K562 (cell line): Measurements from ENCODE around the gene STXBP6. TPM values are rescaled to one million over a fixed set of nuclear protein-coding genes. Genes with fewer than 3 reads are reported as not detected.

Source experiments
- ATAC-seq: fragments of 200-7000 bp; cut with Tn5 transposase; 3 replicates; pipeline ENCODE4 v1.9.1; 2020; ENCODE audit warnings: moderate library complexity
- BruUV-seq: library from RNA; stranded (reverse); fragments of 400-500 nt; replicated peaks from 2 replicates; lab custom pipeline; 2021; lab: Mats Ljungman, UMichigan
- CTCF ChIA-PET: fragments of 300-600 bp; formaldehyde crosslinking; extraction: SDS; loops from one replicate; lab custom pipeline; 2021; ENCODE audit warnings: low intra/inter-chr PET ratio; lab: Yijun Ruan, JAX
- POLR2A ChIA-PET: fragments of 300-600, 350-650 bp; sonication (Branson Sonifier 250); formaldehyde crosslinking; extraction: SDS; loops from one replicate; lab custom pipeline; 2021; ENCODE audit warnings: antibody characterized with exemption, inconsistent platforms; lab: Yijun Ruan, JAX
- DNase-seq, 4 experiments: peaks; one replicate each; pipeline versions ENCODE4 v3.0.0 to v3.0.0-alpha.2; 2011 to 2018; ENCODE audit warnings: low spot score in 3 of 4, mixed read lengths in 3 of 4; ENCODE audit errors: extremely low read depth in 1 of 4
- FAIRE-seq: peaks from 2 replicates; lab custom pipeline; 2011; peaks lifted over from hg19 to GRCh38; lab: Jason Lieb, UNC
- H2AFZ ChIP-seq: 2 replicates; pipeline ENCODE4 v1.6.0; 2011; ENCODE audit warnings: low read depth, low read length, control low read depth, inconsistent platforms
- H3K27ac ChIP-seq: fragments of 200-600 bp; 3 replicates; pipeline ENCODE4 v1.8.0; 2011; ENCODE audit warnings: low read depth, mild to moderate bottlenecking, control low read depth, inconsistent platforms, low read length, moderate library complexity, mixed read lengths; ENCODE audit errors: extremely low read depth
- H3K27me3 ChIP-seq, 2 experiments: fragments of 300-600 bp in 1 of 2; 2 replicates in 1 of 2; 3 replicates in 1 of 2; pipeline versions ENCODE4 v1.6.0 to v1.8.0; 2011; ENCODE audit warnings: inconsistent platforms in 2 of 2, low read length in 2 of 2, mild to moderate bottlenecking in 1 of 2, mixed read lengths in 1 of 2, moderate library complexity in 1 of 2; ENCODE audit not compliant: control insufficient read depth in 2 of 2, insufficient read depth in 2 of 2
- H3K36me3 ChIP-seq: fragments of 300-600 bp; 3 replicates; pipeline ENCODE4 v1.8.0; 2011; ENCODE audit warnings: mild to moderate bottlenecking, low read length, inconsistent platforms; ENCODE audit not compliant: control insufficient read depth, insufficient read depth
- H3K4me1 ChIP-seq, 2 experiments: fragments of 200-600 bp in 1 of 2; replicated peaks in 1 of 2; 2 replicates in 1 of 2; 3 replicates in 1 of 2; pipeline versions ENCODE4 v1.5.1 to v1.8.0; 2011; ENCODE audit warnings: inconsistent platforms in 2 of 2, low read length in 2 of 2, mild to moderate bottlenecking in 1 of 2, mixed read lengths in 1 of 2, moderate library complexity in 1 of 2; ENCODE audit not compliant: control insufficient read depth in 2 of 2, insufficient read depth in 2 of 2
- H3K4me2 ChIP-seq: 2 replicates; pipeline ENCODE4 v1.6.1; 2011; ENCODE audit warnings: low read length, control low read depth, inconsistent platforms, mixed read lengths; ENCODE audit not compliant: insufficient read depth
- H3K4me3 ChIP-seq: fragments of 200-600 bp; sonication (generic), shearing (Covaris generic); 2 replicates; pipeline ENCODE4 v1.5.1; 2016; ENCODE audit warnings: control low read depth, inconsistent platforms
- H3K79me2 ChIP-seq: fragments of 200-600 bp; 3 replicates; pipeline ENCODE4 v1.8.0; 2011; ENCODE audit warnings: low read length, inconsistent platforms; ENCODE audit not compliant: control insufficient read depth, insufficient read depth
- H3K9ac ChIP-seq, 2 experiments: 2 replicates each; pipeline versions ENCODE4 v1.6.0 to v1.6.1; 2011; ENCODE audit warnings: low read depth in 2 of 2, low read length in 2 of 2, control low read depth in 1 of 2, inconsistent platforms in 1 of 2, mild to moderate bottlenecking in 1 of 2, mixed read lengths in 1 of 2; ENCODE audit not compliant: insufficient read depth in 1 of 2
- H3K9me1 ChIP-seq: one replicate; pipeline ENCODE4 v1.6.0; 2011; ENCODE audit warnings: inconsistent platforms, mild to moderate bottlenecking, low read length, moderate library complexity; ENCODE audit not compliant: control insufficient read depth, insufficient read depth
- H3K9me3 ChIP-seq: replicated peaks from 2 replicates; pipeline ENCODE4 v1.5.1; 2011; ENCODE audit warnings: low read depth, low read length, inconsistent platforms; ENCODE audit not compliant: control insufficient read depth, insufficient read depth
- H4K20me1 ChIP-seq: replicated peaks from 2 replicates; pipeline ENCODE4 v1.6.1; 2011; ENCODE audit warnings: low read length, inconsistent platforms, mixed read lengths; ENCODE audit not compliant: control insufficient read depth, insufficient read depth
- ATF7 ChIP-seq: fragments of 450-650 bp; IDR thresholded peaks from 2 replicates; pipeline ENCODE4 v1.7.1; 2014; ENCODE audit warnings: mild to moderate bottlenecking, moderate library complexity
- CEBPB ChIP-seq: fragments of 450-650 bp; IDR thresholded peaks from 2 replicates; pipeline ENCODE4 v1.6.1; 2016; ENCODE audit warnings: missing genetic modification characterization, missing compliant biosample characterization
- HDAC6 ChIP-seq: IDR thresholded peaks from 2 replicates; pipeline ENCODE4 v1.6.1; 2012; ENCODE audit warnings: low read depth, mild to moderate bottlenecking, control low read depth, inconsistent platforms, low read length, moderate library complexity
- KLF1 ChIP-seq: fragments of 450-650 bp; IDR thresholded peaks from 2 replicates; pipeline ENCODE4 v1.6.1; 2016; ENCODE audit warnings: missing genetic modification characterization, missing compliant biosample characterization
- MYNN ChIP-seq, 2 experiments: sonication (generic); formaldehyde crosslinking in 1 of 2; IDR thresholded peaks; 2 replicates each; pipeline versions ENCODE4 v1.5.0 to v1.6.1; 2016 to 2020; ENCODE audit warnings: antibody characterized with exemption in 1 of 2, missing genetic modification reagents in 1 of 2
- POLR2AphosphoS5 ChIP-seq: IDR thresholded peaks from 2 replicates; pipeline ENCODE4 v1.6.1; 2011; ENCODE audit warnings: mild to moderate bottlenecking, low read depth, low read length, moderate library complexity; ENCODE audit not compliant: control insufficient read depth, insufficient read depth
- RBM14 ChIP-seq: fragments of 200-400 bp; formaldehyde crosslinking; IDR thresholded peaks from 2 replicates; pipeline ENCODE4 v1.6.1; 2018; ENCODE audit warnings: low read depth, mild to moderate bottlenecking, low read length, moderate library complexity, borderline replicate concordance; ENCODE audit not compliant: insufficient read depth
- RFX5 ChIP-seq: IDR thresholded peaks from 2 replicates; pipeline ENCODE4 v1.6.1; 2011; ENCODE audit warnings: low read depth, mild to moderate bottlenecking, improper control_type of control experiment, low read length
- SNRNP70 ChIP-seq: fragments of 200-400 bp; formaldehyde crosslinking; optimal IDR thresholded peaks from 2 replicates; pipeline ENCODE3; 2017; ENCODE audit warnings: low read depth, low read length
- WGBS: fragments of 100-300 bp; shearing (Covaris generic); methylation state at CpG from one replicate; pipeline ENCODE4 v1.1.6; 2016; ENCODE audit warnings: low coverage, mixed read lengths; ENCODE audit not compliant: insufficient coverage; ENCODE audit errors: missing lambda C conversion rate; 5-methylcytosine and 5-hydroxymethylcytosine counted together
- in situ Hi-C: fragments of 300-500 bp; cut with MboI; formaldehyde crosslinking; loops from 4 replicates; pipeline ENCODE4 v1.15.0; 2018; ENCODE audit warnings: inconsistent platforms, mixed read lengths
- intact Hi-C: fragments of 100-400 bp; cut with micrococcal nuclease; formaldehyde crosslinking; loops from 2 replicates; pipeline ENCODE4 v1.14.2; 2022
- polyA plus RNA-seq, 8 experiments: library from polyadenylated mRNA; depleted of rRNA in 4 of 8; stranded (reverse) in 5 of 8; unstranded in 3 of 8; fragments of >200 nt; fragmentation: Nextera tagmentation in 2 of 8; fragmentation: Illumina TruSeq in 1 of 8; extraction: Ambion mirVana in 2 of 8; extraction: Trizol in 1 of 8; gene quantifications; 2 replicates each; pipeline versions ENCODE4 v1.2.1 to v1.2.3, GENCODE V29; 2011 to 2014; ENCODE audit warnings: inconsistent platforms in 1 of 8, missing spikeins in 1 of 8
- total RNA-seq, 7 experiments: library from RNA; depleted of rRNA in 6 of 7; stranded (reverse); fragments of >200 nt in 6 of 7; fragmentation: Illumina TruSeq in 2 of 7; extraction: Trizol in 2 of 7; gene quantifications; 2 replicates each; pipeline versions ENCODE4 v1.2.1 to v1.2.3, GENCODE V29; 2011 to 2021; ENCODE audit warnings: low replicate concordance in 1 of 7
- TF ChIP-seq, protein P1 (sequence below): fragments of 250-450 bp; sonication (Bioruptor Pico); IDR thresholded peaks from 2 replicates; pipeline ENCODE4 v1.8.0; 2022; ENCODE audit warnings: moderate library complexity, mild to moderate bottlenecking, inconsistent platforms

Gene STXBP6
- total and polyA plus RNA-seq, 9 of the 15 experiments (the other 6 are each of a cell fraction or from before 2014, with no cell fraction given): 0.27 to 0.89 (median 0.59) TPM

DNA sequence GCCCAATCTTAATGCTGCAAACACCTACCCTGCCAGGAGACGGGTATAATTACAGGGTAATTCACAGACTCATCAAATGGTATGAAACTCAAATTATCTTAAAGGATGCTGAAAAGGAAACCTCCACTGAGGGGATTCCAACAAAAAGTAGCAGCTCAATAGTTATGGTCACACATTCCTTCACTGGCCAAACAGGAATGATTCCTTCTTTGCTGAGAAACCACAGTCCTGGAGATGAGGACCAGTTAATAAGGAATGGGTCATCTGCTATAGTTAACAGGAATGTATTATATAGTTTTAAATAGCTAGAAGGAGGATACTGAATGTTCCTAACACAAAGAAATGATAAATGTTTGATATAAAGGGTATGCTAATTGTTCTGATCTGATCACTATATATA, 136.9 kb downstream of the STXBP6 start:
- no peak overlapping the region for H2AFZ ChIP-seq
- H3K27me3 ChIP-seq: no peaks in the 10 kb centered on the region
- no TSS peak for BruUV-seq
- ChIA-PET CTCF (no interaction called here), POLR2A (no interaction called here)
- H3K27ac ChIP-seq: no peak overlapping the region
- no peak for TF ChIP-seq ATF7
- TF ChIP-seq RBM14: no peak
- TF ChIP-seq CEBPB (tag): no peak
- TF ChIP-seq SNRNP70: no peak
- TF ChIP-seq HDAC6: no peak
- TF ChIP-seq POLR2AphosphoS5: no peak
- no peak for TF ChIP-seq KLF1 (tag)
- TF ChIP-seq, protein P1, sequence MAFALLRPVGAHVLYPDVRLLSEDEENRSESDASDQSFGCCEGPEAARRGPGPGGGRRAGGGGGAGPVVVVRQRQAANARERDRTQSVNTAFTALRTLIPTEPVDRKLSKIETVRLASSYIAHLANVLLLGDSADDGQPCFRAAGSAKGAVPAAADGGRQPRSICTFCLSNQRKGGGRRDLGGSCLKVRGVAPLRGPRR (CRISPR knock-in tag): no peak
- TF ChIP-seq MYNN (IDR thresholded peaks at IDR 0.05): no peak
- TF ChIP-seq MYNN (CRISPR knock-in tag; IDR thresholded peaks at IDR 0.05): no peak
- no peak for TF ChIP-seq RFX5
- no peaks in the 10 kb centered on the region for H3K9me3 ChIP-seq
- intact Hi-C loops (no loop called here), in situ Hi-C loops (no loop called here)
- no peaks in the 10 kb centered on the region for H3K4me1 ChIP-seq
- DNase-seq: no peak
- no peak for FAIRE-seq
- WGBS: 10% methylated on average over 1 of the region's 1 CpG
- H3K4me3 ChIP-seq: no peak overlapping the region
- H3K79me2 ChIP-seq: no peaks in the 10 kb centered on the region
- ATAC-seq: no peak
- H3K9ac ChIP-seq: no peak overlapping the region
- H3K9me1 ChIP-seq: no peaks in the 10 kb centered on the region
- H4K20me1 ChIP-seq: no peaks in the 10 kb centered on the region
- no peaks in the 10 kb centered on the region for H3K36me3 ChIP-seq
- no peak overlapping the region for H3K4me2 ChIP-seq
